GM10266 (cell line): ENCODE data around the gene CADPS.

Source experiments
- DNase-seq: peaks from one replicate; pipeline ENCODE4 v3.0.0; 2012; ENCODE audit errors: extremely low spot score
- TF ChIP-seq, protein P1 (sequence below): IDR thresholded peaks from 2 replicates; pipeline ENCODE4 v1.5.1; 2012; ENCODE audit warnings: mild to moderate bottlenecking, low read depth; ENCODE audit not compliant: control insufficient read depth, insufficient read depth; ENCODE audit errors: missing control alignments

Gene CADPS

GRCh38 chr3:62873451-62873760 lies 1.8 kb downstream of the CADPS start:
- TF ChIP-seq, protein P1, sequence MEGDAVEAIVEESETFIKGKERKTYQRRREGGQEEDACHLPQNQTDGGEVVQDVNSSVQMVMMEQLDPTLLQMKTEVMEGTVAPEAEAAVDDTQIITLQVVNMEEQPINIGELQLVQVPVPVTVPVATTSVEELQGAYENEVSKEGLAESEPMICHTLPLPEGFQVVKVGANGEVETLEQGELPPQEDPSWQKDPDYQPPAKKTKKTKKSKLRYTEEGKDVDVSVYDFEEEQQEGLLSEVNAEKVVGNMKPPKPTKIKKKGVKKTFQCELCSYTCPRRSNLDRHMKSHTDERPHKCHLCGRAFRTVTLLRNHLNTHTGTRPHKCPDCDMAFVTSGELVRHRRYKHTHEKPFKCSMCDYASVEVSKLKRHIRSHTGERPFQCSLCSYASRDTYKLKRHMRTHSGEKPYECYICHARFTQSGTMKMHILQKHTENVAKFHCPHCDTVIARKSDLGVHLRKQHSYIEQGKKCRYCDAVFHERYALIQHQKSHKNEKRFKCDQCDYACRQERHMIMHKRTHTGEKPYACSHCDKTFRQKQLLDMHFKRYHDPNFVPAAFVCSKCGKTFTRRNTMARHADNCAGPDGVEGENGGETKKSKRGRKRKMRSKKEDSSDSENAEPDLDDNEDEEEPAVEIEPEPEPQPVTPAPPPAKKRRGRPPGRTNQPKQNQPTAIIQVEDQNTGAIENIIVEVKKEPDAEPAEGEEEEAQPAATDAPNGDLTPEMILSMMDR = no peak
- DNase-seq = no peak

DNA sequence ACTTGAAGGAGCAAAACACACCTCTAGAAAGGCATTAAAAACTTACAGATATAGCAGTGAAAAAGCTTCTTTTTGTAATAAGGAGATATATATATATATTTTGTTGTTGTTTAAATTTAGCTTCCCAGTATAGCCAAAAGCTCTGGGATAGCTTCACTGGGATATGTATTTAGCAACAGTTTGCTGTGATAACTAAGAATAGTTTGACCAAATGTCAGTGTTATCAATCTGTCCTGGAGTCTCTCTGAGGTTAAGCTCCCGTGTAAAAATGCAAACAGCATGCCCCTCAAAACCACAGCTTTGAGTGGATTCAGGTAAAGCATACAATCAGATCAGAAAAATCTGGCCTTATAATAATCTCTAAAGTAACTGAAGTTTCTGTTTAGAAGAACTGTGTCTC lies 2.9 kb downstream of the CADPS start:
- no peak for DNase-seq
- TF ChIP-seq, protein P1 = no peak

GRCh38 chr3:62870321-62870720 lies 4.9 kb downstream of the CADPS start:
- DNase-seq = no peak
- TF ChIP-seq, protein P1 = no peak

DNA sequence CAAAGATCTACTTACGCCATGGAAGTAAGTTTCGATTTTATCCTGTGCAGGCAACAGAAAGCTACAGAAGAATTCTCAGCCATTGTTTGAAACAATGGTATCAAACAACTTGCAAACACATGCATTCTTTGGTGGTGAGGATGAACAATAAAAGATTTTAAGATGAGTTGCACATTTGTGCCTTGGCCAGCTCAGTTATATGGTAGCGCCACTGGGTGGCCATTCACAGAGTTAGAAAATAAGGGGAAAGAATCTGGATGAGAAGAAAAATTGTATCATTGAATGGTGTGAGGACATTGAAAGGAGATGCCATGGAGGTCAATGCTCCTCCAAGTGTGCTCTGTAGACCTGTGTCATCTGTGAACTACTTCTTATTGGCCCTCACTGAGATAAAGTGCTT lies 11.6 kb downstream of the CADPS start:
- TF ChIP-seq, protein P1 = no peak
- DNase-seq = no peak

- TF ChIP-seq, protein P1 = no peak
- DNase-seq = no peak
Observed at GRCh38 chr3:62859203-62859791, 15.9 kb downstream of the CADPS start.

DNA sequence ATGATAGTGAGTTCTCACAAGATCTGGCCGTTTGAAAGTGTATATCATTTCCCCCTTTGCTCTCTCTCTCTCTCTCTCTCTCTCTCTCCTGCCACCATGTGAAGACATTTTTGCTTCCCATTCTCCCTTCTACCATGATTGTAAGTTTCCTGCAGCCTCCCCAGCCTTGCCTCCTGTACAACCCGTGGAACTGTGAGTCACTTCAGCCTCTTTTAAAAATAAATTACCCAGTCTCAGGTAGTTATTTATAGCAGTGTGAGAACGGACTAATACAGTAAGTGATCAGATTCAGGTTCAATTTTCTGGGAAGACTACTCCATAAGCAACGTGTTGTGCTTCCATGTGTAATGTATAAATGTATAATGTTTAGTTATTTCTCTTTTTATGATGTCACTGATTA lies 29.2 kb downstream of the CADPS start:
- no peak for DNase-seq
- TF ChIP-seq, protein P1 = no peak

DNA sequence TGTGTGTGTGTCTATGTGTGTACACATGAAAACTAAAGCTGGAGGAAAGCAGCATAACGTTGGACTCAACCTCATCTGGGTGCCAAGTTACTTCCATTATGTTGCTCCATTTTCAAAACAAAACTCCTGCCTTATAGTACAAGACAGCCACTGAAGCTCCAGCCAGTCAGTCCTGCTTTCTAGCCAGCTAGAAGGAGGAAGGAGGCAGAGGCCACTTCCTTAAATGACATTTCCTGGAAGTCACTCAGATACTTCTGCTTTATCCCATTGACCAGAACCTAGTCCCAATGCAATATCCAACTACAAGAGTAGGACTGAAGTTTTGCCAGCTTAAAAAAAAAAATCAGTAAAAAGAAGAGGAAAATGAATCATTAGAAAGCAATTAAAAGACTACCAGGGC lies 31.7 kb downstream of the CADPS start:
- TF ChIP-seq, protein P1 = no peak

GRCh38 chr3:62839748-62840147 lies 35.5 kb downstream of the CADPS start:
- TF ChIP-seq, protein P1 = no peak
- no peak for DNase-seq

More for the DNA sequence above, 31.7 kb downstream of the CADPS start:
- no peak for DNase-seq
